ENCODE data around the gene ERICH6B.

GRCh38 chr13:45590066-45590465 lies 25.5 kb downstream of the ERICH6B start:
- TF ChIP-seq CTCF (conservative IDR thresholded peaks at IDR 0.05 in 1 of 2, IDR thresholded peaks at IDR 0.05 in 1 of 2; ENCODE audit: extremely low read depth in 1 of 2, insufficient read depth in 1 of 2, low read depth in 1 of 2, low read length in 2 of 2) (no peak), EZH2 (IDR thresholded peaks at IDR 0.05; ENCODE audit: borderline replicate concordance, low read length) (no peak)
